Measurements from ENCODE around the gene TLK1. TPM values are rescaled to one million over a fixed set of nuclear protein-coding genes. Genes with fewer than 3 reads are reported as not detected.

TLK1 gene
- total and polyA plus RNA-seq, 2 donors (not counting 3 experiments of a cell fraction or from before 2014, with no cell fraction given), result 5.8 to 62.7 TPM

- no peak overlapping the region for H3K4me3 ChIP-seq (replicated peaks in 1 of 3; ENCODE audit: insufficient read depth in 1 of 3, low read depth in 1 of 3, low read length in 3 of 3)
- intact Hi-C loops (cut with micrococcal nuclease), result no loop called here
- H3K36me3 ChIP-seq (ENCODE audit: control insufficient read depth in 2 of 2, extremely low read depth in 1 of 2, insufficient read depth in 2 of 2, low read length in 2 of 2), result no peaks in the 10 kb centered on the region
- H3K9me3 ChIP-seq (replicated peaks; ENCODE audit: control insufficient read depth, insufficient read depth, low read length), result no peaks in the 10 kb centered on the region
- peaks cover 4 to 20% of the 10 kb centered on the region in 2 experiments for H3K27me3 ChIP-seq (ENCODE audit: control insufficient read depth in 2 of 2, insufficient read depth in 2 of 2, low read length in 2 of 2)
- BruUV-seq (replicated peaks), result no TSS peak
- H3K9ac ChIP-seq (replicated peaks; ENCODE audit: extremely low read depth, insufficient read depth, low read length), result no peak overlapping the region
- no peak overlapping the region for H3K4me2 ChIP-seq (ENCODE audit: insufficient read depth, low read length)
- no peak for TF ChIP-seq POLR2AphosphoS5 (IDR thresholded peaks at IDR 0.05; ENCODE audit: insufficient read depth, low read depth, low read length)
- TF ChIP-seq JUN (IDR thresholded peaks at IDR 0.05; ENCODE audit: borderline replicate concordance, insufficient read depth, insufficient read length, low read depth), result no peak
- TF ChIP-seq GATA2 (IDR thresholded peaks at IDR 0.05; ENCODE audit: insufficient read depth, insufficient read length, low read depth, low read length), result no peak
- TF ChIP-seq MYC (IDR thresholded peaks at IDR 0.05; ENCODE audit: low read depth, low read length), result no peak
- TF ChIP-seq FOS (IDR thresholded peaks at IDR 0.05; ENCODE audit: borderline replicate concordance, insufficient read depth, low read length), result no peak
- TF ChIP-seq, protein P1, sequence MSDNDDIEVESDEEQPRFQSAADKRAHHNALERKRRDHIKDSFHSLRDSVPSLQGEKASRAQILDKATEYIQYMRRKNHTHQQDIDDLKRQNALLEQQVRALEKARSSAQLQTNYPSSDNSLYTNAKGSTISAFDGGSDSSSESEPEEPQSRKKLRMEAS (IDR thresholded peaks at IDR 0.05; ENCODE audit: insufficient read depth, insufficient read length), result no peak
- no peak for TF ChIP-seq CTCF (IDR thresholded peaks at IDR 0.05; ENCODE audit: extremely low read depth in 1 of 2, insufficient read depth in 1 of 2, low read depth in 1 of 2, low read length in 2 of 2)
- no peak for TF ChIP-seq EZH2 (IDR thresholded peaks at IDR 0.05; ENCODE audit: borderline replicate concordance, low read depth, low read length, severe bottlenecking)
- no peak for TF ChIP-seq POLR2A (IDR thresholded peaks at IDR 0.05; ENCODE audit: low read depth, low read length)
- no peaks in the 10 kb centered on the region for H3K79me2 ChIP-seq (ENCODE audit: control insufficient read depth, insufficient read depth, low read length)
- no peak for DNase-seq (ENCODE audit: low read depth, low spot score)
- H3K9me1 ChIP-seq (replicated peaks; ENCODE audit: control insufficient read depth, extremely low read depth, insufficient read depth, low read length), result no peaks in the 10 kb centered on the region
- H2AFZ ChIP-seq (ENCODE audit: low read depth, low read length), result no peak overlapping the region
- CTCF ChIA-PET, result no interaction called here
- no peak for FAIRE-seq
- no peak overlapping the region for H3K27ac ChIP-seq (ENCODE audit: insufficient read depth, low read depth, low read length)
- no peaks in the 10 kb centered on the region for H3K4me1 ChIP-seq (ENCODE audit: control insufficient read depth, extremely low read depth, insufficient read depth, low read length)
- dilution Hi-C loops (cut with MboI; ENCODE audit: extremely low pct_ligation_motif_present, low sequenced_read_pairs), result no loop called here
- no peaks in the 10 kb centered on the region for H4K20me1 ChIP-seq (replicated peaks; ENCODE audit: control insufficient read depth, extremely low read depth, insufficient read depth, low read length)
- POLR2A ChIA-PET, result no interaction called here
Observed at GRCh38 chr2:171206422-171207115, 45.9 kb upstream of the TLK1 start.

All from endothelial cell of umbilical vein (primary cell).